Neuronal stem cell (in vitro differentiated cells): Measurements from ENCODE around the gene PPL.

ENCODE experiments used
- DNase-seq: peaks from one replicate; pipeline ENCODE4 v3.0.0-alpha.2; 2013; ENCODE audit warnings: low spot score
- H2AFZ ChIP-seq: one replicate; pipeline ENCODE4 v1.6.1; 2013; ENCODE audit warnings: mild to moderate bottlenecking, low read length, inconsistent platforms
- H2AK5ac ChIP-seq: 2 replicates; pipeline ENCODE4 v1.6.1; 2013; ENCODE audit warnings: low read depth, mild to moderate bottlenecking, inconsistent platforms, low read length, moderate library complexity, mixed read lengths
- H2BK120ac ChIP-seq: 2 replicates; pipeline ENCODE4 v1.6.1; 2013; ENCODE audit warnings: low read depth, mild to moderate bottlenecking, inconsistent platforms, low read length, moderate library complexity, mixed read lengths
- H2BK12ac ChIP-seq: one replicate; pipeline ENCODE4 v1.6.1; 2013; ENCODE audit warnings: low read length, inconsistent platforms
- H2BK15ac ChIP-seq: 2 replicates; pipeline ENCODE4 v1.6.1; 2013; ENCODE audit warnings: mild to moderate bottlenecking, low read length, inconsistent platforms, mixed read lengths
- H2BK5ac ChIP-seq: one replicate; pipeline ENCODE4 v1.6.1; 2013; ENCODE audit warnings: inconsistent platforms, mild to moderate bottlenecking, low read length, moderate library complexity
- H3K14ac ChIP-seq: one replicate; pipeline ENCODE4 v1.6.1; 2013; ENCODE audit warnings: low read length, inconsistent platforms
- H3K18ac ChIP-seq: 2 replicates; pipeline ENCODE4 v1.6.1; 2013; ENCODE audit warnings: low read length, inconsistent platforms
- H3K23ac ChIP-seq: 2 replicates; pipeline ENCODE4 v1.6.1; 2013; ENCODE audit warnings: low read depth, mild to moderate bottlenecking, mixed read lengths, low read length, inconsistent platforms; ENCODE audit not compliant: poor library complexity
- H3K27ac ChIP-seq: replicated peaks from 3 replicates; pipeline ENCODE4 v1.5.1; 2013; ENCODE audit warnings: low read length, inconsistent platforms
- H3K27me3 ChIP-seq, 3 experiments: 2 replicates each; pipeline ENCODE4 v1.6.1; 2013; ENCODE audit warnings: low read length in 3 of 3, mild to moderate bottlenecking in 2 of 3, inconsistent platforms in 1 of 3, low read depth in 1 of 3, mixed read lengths in 1 of 3, moderate library complexity in 1 of 3; ENCODE audit not compliant: control insufficient read depth in 3 of 3, insufficient read depth in 3 of 3
- H3K36me3 ChIP-seq, 2 donors: replicated peaks in 1 of 2; 2 replicates each; pipeline ENCODE4 v1.6.1; 2013; ENCODE audit warnings: low read length in 2 of 2; ENCODE audit not compliant: control insufficient read depth in 2 of 2, insufficient read depth in 2 of 2
- H3K4ac ChIP-seq: 2 replicates; pipeline ENCODE4 v1.6.1; 2013; ENCODE audit warnings: inconsistent platforms, mild to moderate bottlenecking, low read length, moderate library complexity
- H3K4me1 ChIP-seq, 2 donors: 1 replicate in 1 of 2; 2 replicates in 1 of 2; pipeline ENCODE4 v1.6.1; 2013; ENCODE audit warnings: low read length in 2 of 2, low read depth in 1 of 2; ENCODE audit not compliant: control insufficient read depth in 2 of 2, insufficient read depth in 1 of 2
- H3K4me2 ChIP-seq: one replicate; pipeline ENCODE4 v1.6.1; 2013; ENCODE audit warnings: mild to moderate bottlenecking, low read length, inconsistent platforms; ENCODE audit not compliant: insufficient read depth, poor library complexity, severe bottlenecking
- H3K4me3 ChIP-seq, 2 donors: 2 replicates each; pipeline ENCODE4 v1.5.1; 2013; ENCODE audit warnings: low read length in 2 of 2, mild to moderate bottlenecking in 2 of 2, inconsistent platforms in 1 of 2, moderate library complexity in 1 of 2
- H3K79me1 ChIP-seq: one replicate; pipeline ENCODE4 v1.6.1; 2013; ENCODE audit warnings: low read depth, mild to moderate bottlenecking, inconsistent platforms, low read length, moderate library complexity
- H3K9ac ChIP-seq: one replicate; pipeline ENCODE4 v1.6.1; 2013; ENCODE audit warnings: mild to moderate bottlenecking, low read depth, low read length, inconsistent platforms; ENCODE audit not compliant: poor library complexity
- H3K9me3 ChIP-seq, 2 donors: replicated peaks in 1 of 2; 2 replicates each; pipeline versions ENCODE3 to v1.6.1; 2013; ENCODE audit warnings: low read length in 2 of 2, mild to moderate bottlenecking in 2 of 2, inconsistent platforms in 1 of 2, low read depth in 1 of 2, mixed read lengths in 1 of 2, moderate library complexity in 1 of 2; ENCODE audit not compliant: control insufficient read depth in 2 of 2, insufficient read depth in 1 of 2
- H4K8ac ChIP-seq: one replicate; pipeline ENCODE4 v1.6.1; 2013; ENCODE audit warnings: low read depth, mild to moderate bottlenecking, inconsistent platforms, low read length, moderate library complexity
- H4K91ac ChIP-seq: one replicate; pipeline ENCODE4 v1.6.1; 2013; ENCODE audit warnings: low read length, low read depth, mild to moderate bottlenecking, inconsistent platforms; ENCODE audit not compliant: poor library complexity
- WGBS, 2 donors: extraction: QIAGEN DNeasy Blood & Tissue Kit; methylation state at CpG; one replicate each; pipeline ENCODE4 v1.1.7; 2013; ENCODE audit warnings: missing lambda C conversion rate in 2 of 2, mixed read lengths in 1 of 2; ENCODE audit not compliant: insufficient read length in 2 of 2, insufficient replicate concordance in 1 of 2; ENCODE audit errors: extremely low coverage in 2 of 2; 5-methylcytosine and 5-hydroxymethylcytosine counted together

The PPL gene

GRCh38 chr16:4882633-4883285 is 54.2 kb downstream of the PPL start:
- Histone ChIP-seq H3K4ac (no peak overlapping the region), H3K27ac (no peak overlapping the region)
- no CpG with 5 or more reads among the region's 11 CpGs for WGBS, 2 donors

GRCh38 chr16:4882000-4882632 is 54.8 kb downstream of the PPL start:
- no peak overlapping the region for H3K27ac ChIP-seq
- no peak overlapping the region for H3K14ac ChIP-seq
- peaks cover 71 to 97% of the 10 kb centered on the region in 2 donors for H3K36me3 ChIP-seq
- H3K4ac ChIP-seq, result no peak overlapping the region
- no peaks in the 10 kb centered on the region for H3K4me1 ChIP-seq
- no peak overlapping the region for H3K4me2 ChIP-seq
- no peaks in the 10 kb centered on the region for H3K9me3 ChIP-seq
- no peak overlapping the region for H2BK120ac ChIP-seq
- H4K91ac ChIP-seq, result no peak overlapping the region
- no peak overlapping the region for H3K23ac ChIP-seq
- H3K27me3 ChIP-seq, result no peaks in the 10 kb centered on the region
- H2AFZ ChIP-seq, result no peak overlapping the region
- H3K4me3 ChIP-seq, result no peak overlapping the region
- H2BK15ac ChIP-seq, result no peak overlapping the region
- WGBS, 2 donors, result no CpG with 5 or more reads among the region's 14 CpGs
- DNase-seq, result no peak
- no peak overlapping the region for H3K9ac ChIP-seq
- no peak overlapping the region for H4K8ac ChIP-seq
- no peak overlapping the region for H2BK5ac ChIP-seq
- peaks cover 2% of the 10 kb centered on the region for H3K79me1 ChIP-seq
- H2BK12ac ChIP-seq, result no peak overlapping the region
- no peak overlapping the region for H3K18ac ChIP-seq
- no peak overlapping the region for H2AK5ac ChIP-seq

More at GRCh38 chr16:4882633-4883285, 54.2 kb downstream of the PPL start:
- Histone ChIP-seq H3K4me2 (no peak overlapping the region), H3K9me3 (no peaks in the 10 kb centered on the region), H3K4me3 (peak overlapping the region in 1 of 2 donors; percentile 44), H2AFZ (no peak overlapping the region), H2BK120ac (no peak overlapping the region), H4K91ac (no peak overlapping the region), H3K27me3 (no peaks in the 10 kb centered on the region), H2AK5ac (no peak overlapping the region), H3K4me1 (no peaks in the 10 kb centered on the region), H4K8ac (no peak overlapping the region), H3K14ac (no peak overlapping the region), H2BK15ac (no peak overlapping the region), H2BK5ac (no peak overlapping the region), H3K36me3 (peaks cover 70 to 95% of the 10 kb centered on the region in 2 donors), H3K9ac (no peak overlapping the region), H2BK12ac (peak overlapping the region; percentile 16), H3K23ac (peak overlapping the region; percentile 75), H3K18ac (no peak overlapping the region), H3K79me1 (peaks cover 2% of the 10 kb centered on the region)
- DNase-seq, result no peak

GRCh38 chr16:4880006-4880580 is 56.9 kb downstream of the PPL start:
- Histone ChIP-seq H2BK12ac (no peak overlapping the region), H4K8ac (no peak overlapping the region), H2AFZ (no peak overlapping the region), H2BK5ac (no peak overlapping the region), H3K9me3 (no peaks in the 10 kb centered on the region), H2BK120ac (no peak overlapping the region), H3K36me3 (peaks cover 72 to 98% of the 10 kb centered on the region in 2 donors), H3K23ac (peak overlapping the region; percentile 60), H3K79me1 (peaks cover 2% of the 10 kb centered on the region), H3K18ac (no peak overlapping the region), H4K91ac (no peak overlapping the region), H3K4me3 (no peak overlapping the region), H2BK15ac (no peak overlapping the region), H3K14ac (no peak overlapping the region), H3K4me1 (no peaks in the 10 kb centered on the region), H3K9ac (no peak overlapping the region), H3K27ac (no peak overlapping the region), H3K4ac (no peak overlapping the region), H3K27me3 (no peaks in the 10 kb centered on the region), H2AK5ac (no peak overlapping the region), H3K4me2 (no peak overlapping the region)
- no CpG with 5 or more reads among the region's 17 CpGs for WGBS, 2 donors
- no peak for DNase-seq

GRCh38 chr16:4879049-4879448 is 57.9 kb downstream of the PPL start:
- H3K36me3 ChIP-seq, result peaks cover 71 to 98% of the 10 kb centered on the region in 2 donors

More at GRCh38 chr16:4879049-4879448, 57.9 kb downstream of the PPL start:
- Histone ChIP-seq H2BK15ac (no peak overlapping the region), H3K27me3 (no peaks in the 10 kb centered on the region), H3K9me3 (no peaks in the 10 kb centered on the region), H3K4me1 (no peaks in the 10 kb centered on the region), H3K27ac (no peak overlapping the region), H3K23ac (no peak overlapping the region), H3K4me2 (no peak overlapping the region), H3K18ac (no peak overlapping the region), H3K4me3 (no peak overlapping the region), H4K91ac (no peak overlapping the region), H3K4ac (no peak overlapping the region), H3K14ac (no peak overlapping the region), H2BK5ac (no peak overlapping the region), H3K79me1 (peaks cover under 1% of the 10 kb centered on the region), H2BK12ac (no peak overlapping the region), H3K9ac (no peak overlapping the region), H2AFZ (no peak overlapping the region), H4K8ac (no peak overlapping the region), H2AK5ac (no peak overlapping the region), H2BK120ac (no peak overlapping the region)
- DNase-seq, result no peak
- no CpG with 5 or more reads among the region's 4 CpGs for WGBS, 2 donors
